Adipose tissue (tissue), 3 donors: ENCODE measurements around the gene BNC2. TPM values are rescaled to one million over a fixed set of nuclear protein-coding genes. Genes with fewer than 3 reads are reported as not detected.

Source experiments
- H3K27ac ChIP-seq: one replicate; pipeline ENCODE4 v1.5.1; 2013; ENCODE audit warnings: low read depth, low read length
- WGBS, 3 donors: extraction: QIAGEN DNeasy Blood & Tissue Kit; methylation state at CpG; one replicate each; pipeline ENCODE4 v1.1.7; 2013; 5-methylcytosine and 5-hydroxymethylcytosine counted together
- polyA plus RNA-seq, 3 donors: library from polyadenylated mRNA; stranded (reverse); fragments of 200-250 nt; gene quantifications; one replicate each; pipeline ENCODE4 v1.2.3, GENCODE V29; 2013
- donor health status: healthy with polysubstance abuse.
- donor health status: Bipolar disorder and iron deficiency.
- donor health status: healthy.

BNC2 gene
- polyA plus RNA-seq, 3 donors = 0.28 to 3.9 (median 3.6) TPM

- WGBS, 3 donors = 63 to 78% (median 71%) methylated on average over 4 of the region's 4 CpGs
- no peak overlapping the region for H3K27ac ChIP-seq
Measured at GRCh38 chr9:16412740-16413139, 457.7 kb downstream of the BNC2 start.

GRCh38 chr9:16411311-16411710, 459.2 kb downstream of the BNC2 start:
- WGBS, 3 donors = 50 to 69% (median 57%) methylated on average over 4 of the region's 4 CpGs
- H3K27ac ChIP-seq = no peak overlapping the region

GRCh38 chr9:16410601-16411280, 459.7 kb downstream of the BNC2 start:
- no peak overlapping the region for H3K27ac ChIP-seq
- WGBS, 3 donors = 57 to 81% (median 77%) methylated on average over 7 of the region's 7 CpGs

GRCh38 chr9:16407617-16408016, 462.9 kb downstream of the BNC2 start:
- 89 to 95% (median 94%) methylated on average over 2 of the region's 2 CpGs for WGBS, 3 donors

GRCh38 chr9:16406526-16407225, 463.8 kb downstream of the BNC2 start:
- WGBS, 3 donors = 79 to 87% (median 84%) methylated on average over 12 of the region's 12 CpGs
- no peak overlapping the region for H3K27ac ChIP-seq

More at GRCh38 chr9:16407617-16408016, 462.9 kb downstream of the BNC2 start:
- no peak overlapping the region for H3K27ac ChIP-seq

- WGBS, 3 donors = 72 to 82% (median 72%) methylated on average over 3 of the region's 3 CpGs
- H3K27ac ChIP-seq = no peak overlapping the region
Measured at GRCh38 chr9:16405421-16405820, 465.0 kb downstream of the BNC2 start.

- 42 to 59% (median 47%) methylated on average over 6 of the region's 6 CpGs for WGBS, 3 donors
- no peak overlapping the region for H3K27ac ChIP-seq
Measured at GRCh38 chr9:16401701-16402100, 468.8 kb downstream of the BNC2 start.

GRCh38 chr9:16398691-16399090, 471.8 kb downstream of the BNC2 start:
- 89 to 93% (median 89%) methylated on average over 3 of the region's 3 CpGs for WGBS, 3 donors
- H3K27ac ChIP-seq = no peak overlapping the region

- WGBS, 3 donors = 88 to 93% (median 90%) methylated on average over 4 of the region's 4 CpGs
- H3K27ac ChIP-seq = no peak overlapping the region
Measured at GRCh38 chr9:16396389-16396788, 474.1 kb downstream of the BNC2 start.

GRCh38 chr9:16391369-16391768, 479.1 kb downstream of the BNC2 start:
- no peak overlapping the region for H3K27ac ChIP-seq
- WGBS, 3 donors = 64 to 83% (median 82%) methylated on average over 2 of the region's 2 CpGs

GRCh38 chr9:16387382-16387781, 483.1 kb downstream of the BNC2 start:
- H3K27ac ChIP-seq = no peak overlapping the region
- 83 to 95% (median 86%) methylated on average over 2 of the region's 2 CpGs for WGBS, 3 donors

- WGBS, 3 donors = 60 to 81% (median 74%) methylated on average over 2 of the region's 2 CpGs
- H3K27ac ChIP-seq = no peak overlapping the region
Measured at GRCh38 chr9:16386827-16387077, 483.7 kb downstream of the BNC2 start.

- H3K27ac ChIP-seq = no peak overlapping the region
- WGBS, 3 donors = 65 to 80% (median 71%) methylated on average over 6 of the region's 6 CpGs
Measured at GRCh38 chr9:16386007-16386826, 484.3 kb downstream of the BNC2 start.

GRCh38 chr9:16385590-16385989, 484.9 kb downstream of the BNC2 start:
- H3K27ac ChIP-seq = no peak overlapping the region

GRCh38 chr9:16384993-16385392, 485.5 kb downstream of the BNC2 start:
- no peak overlapping the region for H3K27ac ChIP-seq
- 78 to 92% (median 83%) methylated on average over 6 of the region's 6 CpGs for WGBS, 3 donors

GRCh38 chr9:16377311-16377710, 493.2 kb downstream of the BNC2 start:
- WGBS, 3 donors = 77 to 92% (median 86%) methylated on average over 4 of the region's 4 CpGs
- no peak overlapping the region for H3K27ac ChIP-seq

- H3K27ac ChIP-seq = no peak overlapping the region
- 83 to 91% (median 90%) methylated on average over 4 of the region's 4 CpGs for WGBS, 3 donors
Measured at GRCh38 chr9:16371306-16371705, 499.2 kb downstream of the BNC2 start.

GRCh38 chr9:16370647-16371046, 499.8 kb downstream of the BNC2 start:
- 65 to 96% (median 96%) methylated on average over 13 of the region's 13 CpGs for WGBS, 3 donors

GRCh38 chr9:16369427-16369826, 501.0 kb downstream of the BNC2 start:
- WGBS, 3 donors = 81 to 95% (median 89%) methylated on average over 4 of the region's 4 CpGs

More at GRCh38 chr9:16370647-16371046, 499.8 kb downstream of the BNC2 start:
- H3K27ac ChIP-seq = no peak overlapping the region

More at GRCh38 chr9:16369427-16369826, 501.0 kb downstream of the BNC2 start:
- H3K27ac ChIP-seq = no peak overlapping the region
